Suprapubic skin (tissue), 4 donors: ENCODE results near the gene ENO4. TPM values are rescaled to one million over a fixed set of nuclear protein-coding genes. Genes with fewer than 3 reads are reported as not detected.

ENCODE experiments used
- DNase-seq, 2 donors: peaks; one replicate each; pipeline ENCODE4 v3.0.0-alpha.2; 2019; ENCODE audit warnings: low spot score in 2 of 2
- H3K27ac ChIP-seq: fragments of 200-600 bp; sonication (generic); one replicate; pipeline ENCODE4 v1.5.1; 2019
- H3K27me3 ChIP-seq: fragments of 200-600 bp; sonication (generic); one replicate; pipeline ENCODE4 v1.5.1; 2019
- H3K36me3 ChIP-seq: fragments of 200-600 bp; sonication (generic); one replicate; pipeline ENCODE4 v1.5.1; 2019
- H3K4me1 ChIP-seq: fragments of 200-600 bp; sonication (generic); one replicate; pipeline ENCODE4 v1.5.1; 2019
- H3K4me3 ChIP-seq: fragments of 200-600 bp; sonication (generic); one replicate; pipeline ENCODE4 v1.5.1; 2019; ENCODE audit warnings: mild to moderate bottlenecking
- H3K9me3 ChIP-seq: fragments of 200-600 bp; sonication (generic); one replicate; pipeline ENCODE4 v1.5.1; 2019
- EP300 ChIP-seq: sonication (generic); formaldehyde crosslinking; IDR thresholded peaks from one replicate; pipeline ENCODE4 v1.6.1; 2017; ENCODE audit warnings: antibody characterized with exemption
- POLR2A ChIP-seq, 2 donors: fragments of 450-650 bp; IDR thresholded peaks; one replicate each; pipeline ENCODE4 v1.6.1; 2017; ENCODE audit warnings: antibody characterized with exemption in 2 of 2, mild to moderate bottlenecking in 2 of 2, moderate library complexity in 2 of 2
- POLR2AphosphoS5 ChIP-seq, 3 donors: sonication (generic); formaldehyde crosslinking; IDR thresholded peaks; one replicate each; pipeline ENCODE4 v1.6.1; 2017; ENCODE audit warnings: antibody characterized with exemption in 3 of 3
- WGBS: methylation state at CpG from one replicate; pipeline ENCODE4 v1.1.5; 2018; 5-methylcytosine and 5-hydroxymethylcytosine counted together
- total RNA-seq, 4 donors: library from RNA; depleted of rRNA; stranded (reverse); fragments of >200 nt; gene quantifications; one replicate each; pipeline ENCODE4 v1.1.0, GENCODE V29; 2016
- TF ChIP-seq, protein P1 (sequence below), 2 donors: fragments of 200-600 bp in 1 of 2; fragments of 450-650 bp in 1 of 2; sonication (generic) in 1 of 2; IDR thresholded peaks; one replicate each; pipeline ENCODE4 v1.5.1; 2016 to 2019; ENCODE audit warnings: antibody characterized with exemption in 2 of 2, mild to moderate bottlenecking in 1 of 2, moderate library complexity in 1 of 2

ENO4 gene
- total RNA-seq, 4 donors from 2014 or later: 0.56 TPM; not detected in 3

DNA sequence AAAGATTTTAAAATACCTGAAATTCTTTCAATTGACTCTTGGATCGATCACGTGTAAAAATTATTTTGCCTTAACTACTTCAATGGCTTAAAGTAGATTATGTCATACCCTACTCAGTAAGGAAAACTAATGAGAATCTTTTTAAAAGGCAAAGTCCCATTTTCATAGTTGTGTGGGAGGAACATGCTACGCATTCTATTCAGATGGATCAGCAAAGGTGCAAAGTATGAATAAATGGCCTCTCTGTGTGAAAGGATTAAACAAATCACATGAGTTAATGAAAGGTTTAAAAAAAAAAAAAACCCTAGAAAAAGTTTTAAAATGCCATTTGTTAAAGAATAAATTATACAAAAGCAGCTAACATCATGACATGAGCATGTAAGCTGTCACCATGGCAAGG, 77.1 kb downstream of the ENO4 start:
- no peaks in the 10 kb centered on the region for H3K9me3 ChIP-seq
- 95% methylated on average over 3 of the region's 3 CpGs for WGBS
- no peak for TF ChIP-seq POLR2AphosphoS5 (IDR thresholded peaks at IDR 0.05)
- TF ChIP-seq, protein P1, sequence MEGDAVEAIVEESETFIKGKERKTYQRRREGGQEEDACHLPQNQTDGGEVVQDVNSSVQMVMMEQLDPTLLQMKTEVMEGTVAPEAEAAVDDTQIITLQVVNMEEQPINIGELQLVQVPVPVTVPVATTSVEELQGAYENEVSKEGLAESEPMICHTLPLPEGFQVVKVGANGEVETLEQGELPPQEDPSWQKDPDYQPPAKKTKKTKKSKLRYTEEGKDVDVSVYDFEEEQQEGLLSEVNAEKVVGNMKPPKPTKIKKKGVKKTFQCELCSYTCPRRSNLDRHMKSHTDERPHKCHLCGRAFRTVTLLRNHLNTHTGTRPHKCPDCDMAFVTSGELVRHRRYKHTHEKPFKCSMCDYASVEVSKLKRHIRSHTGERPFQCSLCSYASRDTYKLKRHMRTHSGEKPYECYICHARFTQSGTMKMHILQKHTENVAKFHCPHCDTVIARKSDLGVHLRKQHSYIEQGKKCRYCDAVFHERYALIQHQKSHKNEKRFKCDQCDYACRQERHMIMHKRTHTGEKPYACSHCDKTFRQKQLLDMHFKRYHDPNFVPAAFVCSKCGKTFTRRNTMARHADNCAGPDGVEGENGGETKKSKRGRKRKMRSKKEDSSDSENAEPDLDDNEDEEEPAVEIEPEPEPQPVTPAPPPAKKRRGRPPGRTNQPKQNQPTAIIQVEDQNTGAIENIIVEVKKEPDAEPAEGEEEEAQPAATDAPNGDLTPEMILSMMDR (IDR thresholded peaks at IDR 0.05): no peak
- no peaks in the 10 kb centered on the region for H3K27me3 ChIP-seq
- no peaks in the 10 kb centered on the region for H3K4me1 ChIP-seq
- H3K36me3 ChIP-seq: peaks cover 15% of the 10 kb centered on the region
- no peak overlapping the region for H3K4me3 ChIP-seq
- no peak for DNase-seq
- H3K27ac ChIP-seq: no peak overlapping the region

DNA sequence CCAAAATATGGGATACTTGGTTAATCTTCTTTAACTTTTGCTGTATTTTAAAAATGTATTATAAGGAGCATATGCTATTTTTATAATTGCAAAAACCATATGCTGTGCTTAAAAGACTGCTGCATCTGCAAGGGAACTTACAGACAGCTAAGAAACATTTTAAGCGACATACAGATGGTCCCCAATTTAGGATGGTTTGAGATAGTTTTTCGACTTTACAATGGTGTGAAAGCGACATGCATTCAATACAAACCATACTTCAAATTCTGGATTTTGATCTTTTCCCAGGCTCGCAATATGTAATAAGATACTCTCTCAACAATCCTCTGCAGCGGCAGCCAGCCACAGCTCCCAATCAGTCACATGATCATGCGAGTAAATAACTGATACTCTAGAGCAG, 82.5 kb downstream of the ENO4 start:
- H3K4me1 ChIP-seq: no peaks in the 10 kb centered on the region
- no peak overlapping the region for H3K27ac ChIP-seq
- no peak overlapping the region for H3K4me3 ChIP-seq
- TF ChIP-seq EP300: no peak
- no peak for TF ChIP-seq POLR2A (IDR thresholded peaks at IDR 0.05)
- TF ChIP-seq, protein P1 (IDR thresholded peaks at IDR 0.05): no peak
- TF ChIP-seq POLR2AphosphoS5 (IDR thresholded peaks at IDR 0.05): no peak
- H3K27me3 ChIP-seq: no peaks in the 10 kb centered on the region
- H3K9me3 ChIP-seq: no peaks in the 10 kb centered on the region
- no peak for DNase-seq
- H3K36me3 ChIP-seq: peaks cover 12% of the 10 kb centered on the region
- 90% methylated on average over 6 of the region's 6 CpGs for WGBS

Other genes starting within 250 kb of the ENO4 start
- gene PNLIPRP2, start 228.5 kb upstream of the ENO4 start, total RNA-seq: not detected
- gene HSPA12A, start 106.9 kb upstream of the ENO4 start, total RNA-seq: 10 to 100 TPM in 3 of 4 donors, 1 to 10 TPM in 1; 9.6 to 26.6 (median 18.2) TPM
- 10 to 100 TPM; 20.9 to 55.5 (median 25.2) TPM for gene SHTN1, start 155.7 kb downstream of the ENO4 start, total RNA-seq